IMR-90 (cell line): ENCODE data around the gene IGSF3. TPM values are rescaled to one million over a fixed set of nuclear protein-coding genes. Genes with fewer than 3 reads are reported as not detected.

ENCODE experiments used
- ATAC-seq: fragments of 200-7000 bp; cut with Tn5 transposase; 2 replicates; pipeline ENCODE4 v1.9.1; 2020; ENCODE audit warnings: low read depth, mild to moderate bottlenecking, moderate library complexity
- BruUV-seq: library from RNA; stranded (reverse); fragments of 400-500 nt; replicated peaks from 2 replicates; lab custom pipeline; 2021; lab: Mats Ljungman, UMichigan
- CTCF ChIA-PET: fragments of 300-600 bp; formaldehyde crosslinking; extraction: SDS; loops from one replicate; lab custom pipeline; 2021; ENCODE audit warnings: antibody characterized with exemption; lab: Yijun Ruan, JAX
- POLR2A ChIA-PET: fragments of 300-600 bp; sonication (Branson Sonifier 250); formaldehyde crosslinking; loops from one replicate; lab custom pipeline; 2022; ENCODE audit warnings: antibody characterized with exemption; ENCODE audit not compliant: unreplicated experiment; lab: Charles Lee
- DNase-seq: peaks from one replicate; pipeline ENCODE4 v3.0.0; 2013
- H2AFZ ChIP-seq: replicated peaks from 2 replicates; pipeline ENCODE3; 2013; ENCODE audit warnings: low read length, mild to moderate bottlenecking; ENCODE audit not compliant: poor library complexity
- H2AK5ac ChIP-seq: 2 replicates; pipeline ENCODE4 v1.6.1; 2013; ENCODE audit warnings: low read depth, low read length, inconsistent platforms
- H2AK9ac ChIP-seq: replicated peaks from 2 replicates; pipeline ENCODE3; 2013; ENCODE audit warnings: mild to moderate bottlenecking, low read depth, low read length, moderate library complexity; ENCODE audit not compliant: poor library complexity
- H2BK120ac ChIP-seq: 2 replicates; pipeline ENCODE4 v1.6.1; 2013; ENCODE audit warnings: low read depth, low read length, inconsistent platforms
- H2BK15ac ChIP-seq: 3 replicates; pipeline ENCODE4 v1.6.1; 2013; ENCODE audit warnings: low read depth, low read length, inconsistent platforms
- H2BK20ac ChIP-seq: 2 replicates; pipeline ENCODE4 v1.6.1; 2013; ENCODE audit warnings: low read depth, mild to moderate bottlenecking, inconsistent platforms, low read length, moderate library complexity
- H2BK5ac ChIP-seq: 2 replicates; pipeline ENCODE4 v1.6.1; 2013; ENCODE audit warnings: mild to moderate bottlenecking, low read depth, low read length, inconsistent platforms; ENCODE audit not compliant: poor library complexity, severe bottlenecking
- H3K14ac ChIP-seq: replicated peaks from 2 replicates; pipeline ENCODE4 v1.6.1; 2013; ENCODE audit warnings: low read depth, low read length, inconsistent platforms
- H3K18ac ChIP-seq: 2 replicates; pipeline ENCODE4 v1.6.1; 2013; ENCODE audit warnings: low read depth, low read length, control low read depth
- H3K23ac ChIP-seq: 2 replicates; pipeline ENCODE4 v1.6.1; 2013; ENCODE audit warnings: low read depth, low read length, inconsistent platforms
- H3K27ac ChIP-seq: 2 replicates; pipeline ENCODE4 v1.5.1; 2013; ENCODE audit warnings: mild to moderate bottlenecking, control low read depth, low read length; ENCODE audit not compliant: insufficient read depth
- H3K27me3 ChIP-seq: 2 replicates; pipeline ENCODE4 v1.6.1; 2013; ENCODE audit warnings: low read length; ENCODE audit not compliant: control insufficient read depth, insufficient read depth
- H3K36me3 ChIP-seq: 2 replicates; pipeline ENCODE4 v1.6.1; 2013; ENCODE audit warnings: low read length, mixed read lengths; ENCODE audit not compliant: control insufficient read depth, insufficient read depth
- H3K4ac ChIP-seq: 2 replicates; pipeline ENCODE4 v1.6.1; 2013; ENCODE audit warnings: low read depth, low read length, inconsistent platforms
- H3K4me1 ChIP-seq: 2 replicates; pipeline ENCODE4 v1.6.1; 2013; ENCODE audit warnings: low read length, mixed read lengths; ENCODE audit not compliant: control insufficient read depth, insufficient read depth
- H3K4me2 ChIP-seq: 2 replicates; pipeline ENCODE4 v1.6.1; 2013; ENCODE audit warnings: low read depth, mild to moderate bottlenecking, control low read depth, low read length, moderate library complexity
- H3K4me3 ChIP-seq: 2 replicates; pipeline ENCODE4 v1.5.1; 2013; ENCODE audit warnings: low read depth, mild to moderate bottlenecking, control low read depth, low read length, moderate library complexity; ENCODE audit not compliant: insufficient read depth
- H3K56ac ChIP-seq: 2 replicates; pipeline ENCODE4 v1.6.1; 2013; ENCODE audit warnings: low read length, inconsistent platforms; ENCODE audit not compliant: insufficient read depth; ENCODE audit errors: extremely low read depth
- H3K79me1 ChIP-seq, 2 experiments: 2 replicates each; pipeline ENCODE4 v1.6.1; 2013; ENCODE audit warnings: low read length in 2 of 2, inconsistent platforms in 1 of 2, low read depth in 1 of 2
- H3K9ac ChIP-seq: 2 replicates; pipeline ENCODE4 v1.6.1; 2013; ENCODE audit warnings: low read depth, low read length, control low read depth
- H3K9me1 ChIP-seq: 2 replicates; pipeline ENCODE4 v1.6.1; 2013; ENCODE audit warnings: low read length, inconsistent platforms; ENCODE audit not compliant: insufficient read depth
- H3K9me3 ChIP-seq: 2 replicates; pipeline ENCODE4 v1.6.1; 2013; ENCODE audit warnings: low read length; ENCODE audit not compliant: control insufficient read depth, insufficient read depth
- H4K20me1 ChIP-seq: 2 replicates; pipeline ENCODE4 v1.6.1; 2013; ENCODE audit warnings: low read length, inconsistent platforms; ENCODE audit not compliant: insufficient read depth
- H4K5ac ChIP-seq: 2 replicates; pipeline ENCODE4 v1.6.1; 2013; ENCODE audit warnings: mild to moderate bottlenecking, low read depth, low read length, control low read depth
- H4K8ac ChIP-seq, 2 experiments: 2 replicates each; pipeline ENCODE4 v1.6.1; 2013; ENCODE audit warnings: low read depth in 2 of 2, low read length in 2 of 2, control low read depth in 1 of 2, inconsistent platforms in 1 of 2
- H4K91ac ChIP-seq: 2 replicates; pipeline ENCODE4 v1.6.1; 2013; ENCODE audit warnings: low read depth, low read length, inconsistent platforms; ENCODE audit not compliant: insufficient read depth
- CEBPB ChIP-seq: IDR thresholded peaks from 2 replicates; pipeline ENCODE4 v1.6.1; 2012; ENCODE audit warnings: low read depth, low read length, improper control_type of control experiment
- FOS ChIP-seq: fragments of 150-350 bp; IDR thresholded peaks from 2 replicates; pipeline ENCODE4 v1.6.1; 2016; ENCODE audit warnings: low read depth, low read length
- MAZ ChIP-seq: IDR thresholded peaks from 2 replicates; pipeline ENCODE4 v1.6.1; 2012; ENCODE audit warnings: low read depth, mild to moderate bottlenecking, low read length, improper control_type of control experiment, moderate library complexity, borderline replicate concordance
- RAD21 ChIP-seq: IDR thresholded peaks from 2 replicates; pipeline ENCODE4 v1.6.1; 2012; ENCODE audit warnings: low read length, improper control_type of control experiment
- USF2 ChIP-seq: fragments of 150-350 bp; IDR thresholded peaks from 2 replicates; pipeline ENCODE4 v1.6.1; 2017; ENCODE audit warnings: mild to moderate bottlenecking, antibody characterized with exemption, low read length, low read depth
- WGBS, 2 experiments: methylation state at CpG; one replicate each; pipeline versions ENCODE4 v1.1.5 to v1.1.7; 2013; ENCODE audit warnings: missing lambda C conversion rate in 2 of 2; ENCODE audit not compliant: insufficient read length in 1 of 2; ENCODE audit errors: extremely low coverage in 2 of 2; 5-methylcytosine and 5-hydroxymethylcytosine counted together
- dilution Hi-C: fragments of 300-500 bp; cut with HindIII; formaldehyde crosslinking; loops from one replicate; pipeline ENCODE4 v1.14.3; 2018; ENCODE audit warnings: low sequenced_read_pairs; ENCODE audit not compliant: unreplicated experiment
- in situ Hi-C: fragments of 300-500 bp; cut with MboI; formaldehyde crosslinking; loops from 3 replicates; pipeline ENCODE4 v1.14.3; 2019; ENCODE audit warnings: low sequenced_read_pairs, inconsistent platforms, mixed read lengths
- intact Hi-C: fragments of 100-400 bp; cut with micrococcal nuclease; formaldehyde crosslinking; loops from 2 replicates; pipeline ENCODE4 v1.10.0; 2022
- polyA plus RNA-seq, 3 experiments: library from polyadenylated mRNA; depleted of rRNA; stranded (reverse); fragments of >200 nt; gene quantifications; 2 replicates each; pipeline ENCODE4 v1.2.3, GENCODE V29; 2012; ENCODE audit warnings: low replicate concordance in 1 of 3
- total RNA-seq: library from RNA; depleted of rRNA; stranded (reverse); fragments of >200 nt; gene quantifications from 2 replicates; pipeline ENCODE4 v1.2.3, GENCODE V29; 2012

The IGSF3 gene
- total and polyA plus RNA-seq, 2 of the 4 experiments (the other 2 are of a cell fraction) = under 0.01 to 0.02 TPM

- ChIA-PET POLR2A (no interaction called here), CTCF (no interaction called here)
- H3K4me3 ChIP-seq = no peak overlapping the region
- H4K91ac ChIP-seq = no peak overlapping the region
- no peak overlapping the region for H4K8ac ChIP-seq
- H3K9me1 ChIP-seq = no peaks in the 10 kb centered on the region
- H2BK5ac ChIP-seq = no peak overlapping the region
- dilution Hi-C loops (no loop called here), intact Hi-C loops (no loop called here), in situ Hi-C loops (no loop called here)
- H3K4me2 ChIP-seq = no peak overlapping the region
- no peak overlapping the region for H3K23ac ChIP-seq
- WGBS, 2 experiments = 17% methylated on average over 1 of the region's 7 CpGs; no CpG with 5 or more reads in 1 of the 2 experiments
- no peaks in the 10 kb centered on the region for H4K20me1 ChIP-seq
- H3K18ac ChIP-seq = no peak overlapping the region
- DNase-seq (no peak), ATAC-seq (no peak)
- no peaks in the 10 kb centered on the region for H3K79me1 ChIP-seq
- no peak overlapping the region for H3K27ac ChIP-seq
- H3K9ac ChIP-seq = no peak overlapping the region
- H3K27me3 ChIP-seq = peaks cover 30% of the 10 kb centered on the region
- no peaks in the 10 kb centered on the region for H3K4me1 ChIP-seq
- no TSS peak for BruUV-seq
- no peaks in the 10 kb centered on the region for H3K36me3 ChIP-seq
- H2AFZ ChIP-seq = no peak overlapping the region
- H2BK120ac ChIP-seq = no peak overlapping the region
- TF ChIP-seq CEBPB (no peak), FOS (no peak), MAZ (no peak), RAD21 (no peak), USF2 (no peak)
- no peak overlapping the region for H3K4ac ChIP-seq
- H3K56ac ChIP-seq = no peak overlapping the region
- H3K9me3 ChIP-seq = no peaks in the 10 kb centered on the region
- no peak overlapping the region for H2AK5ac ChIP-seq
- H2BK15ac ChIP-seq = no peak overlapping the region
- no peak overlapping the region for H4K5ac ChIP-seq
- no peak overlapping the region for H2BK20ac ChIP-seq
- H2AK9ac ChIP-seq = no peak overlapping the region
- H3K14ac ChIP-seq = no peak overlapping the region
Measured at GRCh38 chr1:116668277-116668676, 744 bp upstream of the IGSF3 start.
